Large intestine (tissue), 3 donors: Measurements from ENCODE around the gene TYSND1. TPM values are rescaled to one million over a fixed set of nuclear protein-coding genes. Genes with fewer than 3 reads are reported as not detected.

Experiments
- DNase-seq, 2 donors: peaks; one replicate each; pipeline versions ENCODE4 v3.0.0 to v3.0.0-alpha.2; 2013
- H3K27ac ChIP-seq: one replicate; pipeline ENCODE4 v1.5.1; 2013; ENCODE audit warnings: low read length
- H3K27me3 ChIP-seq: 2 replicates; pipeline ENCODE4 v1.6.1; 2013; ENCODE audit warnings: low read length; ENCODE audit not compliant: control insufficient read depth, insufficient read depth
- H3K36me3 ChIP-seq: 2 replicates; pipeline ENCODE4 v1.6.1; 2013; ENCODE audit warnings: low read length; ENCODE audit not compliant: control insufficient read depth, insufficient read depth
- H3K4me1 ChIP-seq: one replicate; pipeline ENCODE4 v1.6.1; 2013; ENCODE audit warnings: low read length; ENCODE audit not compliant: control insufficient read depth, insufficient read depth
- H3K4me3 ChIP-seq: one replicate; pipeline ENCODE4 v1.5.1; 2013; ENCODE audit warnings: low read length
- H3K9me3 ChIP-seq: one replicate; pipeline ENCODE4 v1.6.1; 2013; ENCODE audit warnings: mild to moderate bottlenecking, low read depth, low read length, moderate library complexity; ENCODE audit not compliant: control insufficient read depth
- WGBS: methylation state at CpG from one replicate; pipeline ENCODE4 v1.1.5; 2013; ENCODE audit warnings: low lambda C conversion rate; ENCODE audit not compliant: insufficient coverage; 5-methylcytosine and 5-hydroxymethylcytosine counted together
- polyA plus RNA-seq: library from polyadenylated mRNA; unstranded; fragments of 120-200 nt; gene quantifications from one replicate; pipeline ENCODE4 v1.2.1, GENCODE V29; 2013

TYSND1 gene
- polyA plus RNA-seq, 1 donor, result 15.7 TPM

- no peak for DNase-seq
- no peaks in the 10 kb centered on the region for H3K9me3 ChIP-seq
- peaks cover 5% of the 10 kb centered on the region for H3K4me1 ChIP-seq
- no CpG with 5 or more reads among the region's 9 CpGs for WGBS
- no peak overlapping the region for H3K27ac ChIP-seq
- H3K4me3 ChIP-seq, result no peak overlapping the region
- H3K27me3 ChIP-seq, result no peaks in the 10 kb centered on the region
- peaks cover 11% of the 10 kb centered on the region for H3K36me3 ChIP-seq
These were observed 9.4 kb downstream of the TYSND1 start for GRCh38 chr10:70137135-70137534.

- no peak overlapping the region for H3K27ac ChIP-seq
- no peak for DNase-seq
- H3K27me3 ChIP-seq, result no peaks in the 10 kb centered on the region
- 100% methylated on average over 1 of the region's 7 CpGs for WGBS
- no peaks in the 10 kb centered on the region for H3K9me3 ChIP-seq
- H3K4me3 ChIP-seq, result no peak overlapping the region
- peaks cover 13% of the 10 kb centered on the region for H3K4me1 ChIP-seq
- H3K36me3 ChIP-seq, result peaks cover 11% of the 10 kb centered on the region
These were observed 10.8 kb downstream of the TYSND1 start for GRCh38 chr10:70135684-70136083.

DNA sequence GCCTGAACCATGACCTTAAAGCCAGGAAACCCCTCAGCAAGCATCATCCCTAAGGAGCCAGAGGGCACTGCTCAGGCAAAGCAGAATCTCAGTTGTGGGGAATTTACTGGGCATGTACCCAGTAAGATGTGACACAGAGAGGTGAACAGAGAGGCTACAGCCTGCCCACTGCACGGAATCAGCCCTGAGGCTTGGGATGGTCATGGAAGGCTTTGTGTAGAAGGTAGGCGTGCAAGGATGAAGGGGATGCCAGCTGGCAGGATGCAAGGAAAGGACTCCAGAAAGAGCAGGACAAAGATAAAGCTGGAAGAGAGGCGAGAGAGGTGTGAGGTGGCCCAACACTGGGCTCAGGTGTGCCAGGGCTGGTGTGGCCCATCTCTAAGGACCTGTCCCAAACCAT lies 11.5 kb downstream of the TYSND1 start:
- peaks cover 13% of the 10 kb centered on the region for H3K4me1 ChIP-seq
- DNase-seq, result no peak

GRCh38 chr10:70132098-70133029 lies 14.1 kb downstream of the TYSND1 start, which contains the start of gene AIFM2:
AIFM2 (minus strand) TSS chr10:70132825; CDS start chr10:70124084, 8,741 bp downstream.
- WGBS, result no CpG with 5 or more reads among the region's 80 CpGs
- H3K4me1 ChIP-seq, result peaks cover 13% of the 10 kb centered on the region
- H3K27me3 ChIP-seq, result no peaks in the 10 kb centered on the region
- no peaks in the 10 kb centered on the region for H3K36me3 ChIP-seq
- no peaks in the 10 kb centered on the region for H3K9me3 ChIP-seq
- peak; percentile 86 to 95 for DNase-seq
- H3K4me3 ChIP-seq, result peak within 1 kb of the TSS; percentile 62
- H3K27ac ChIP-seq, result peak within 1 kb of the TSS; percentile 52

More for the DNA sequence above, 11.5 kb downstream of the TYSND1 start:
- H3K27ac ChIP-seq, result no peak overlapping the region
- WGBS, result no CpG with 5 or more reads among the region's 3 CpGs
- H3K9me3 ChIP-seq, result no peaks in the 10 kb centered on the region
- no peaks in the 10 kb centered on the region for H3K27me3 ChIP-seq
- H3K36me3 ChIP-seq, result peaks cover 11% of the 10 kb centered on the region
- H3K4me3 ChIP-seq, result no peak overlapping the region

DNA sequence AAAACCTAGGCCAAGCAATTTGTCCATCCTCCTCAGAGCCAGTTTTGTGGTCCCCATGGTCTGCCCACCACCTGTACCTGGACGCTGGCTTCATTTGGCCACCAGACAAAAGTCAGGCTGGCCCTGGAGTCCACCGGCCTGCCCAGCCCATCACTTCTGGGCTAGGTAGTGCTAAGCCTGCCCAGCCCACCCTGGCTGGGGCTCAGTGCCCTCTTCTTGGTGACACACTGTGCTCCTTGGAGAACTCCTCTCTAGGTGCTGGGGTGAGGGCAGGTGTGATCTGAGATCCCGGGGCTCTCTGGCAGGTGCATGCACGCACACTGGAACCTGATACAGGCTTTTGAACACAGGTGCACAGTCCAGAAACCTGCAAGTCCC lies 15.0 kb downstream of the TYSND1 start:
- WGBS, result no CpG with 5 or more reads among the region's 4 CpGs
- H3K9me3 ChIP-seq, result no peaks in the 10 kb centered on the region
- H3K27ac ChIP-seq, result no peak overlapping the region
- no peak for DNase-seq
- H3K4me3 ChIP-seq, result no peak overlapping the region
- no peaks in the 10 kb centered on the region for H3K27me3 ChIP-seq
- no peaks in the 10 kb centered on the region for H3K36me3 ChIP-seq
- H3K4me1 ChIP-seq, result peaks cover 13% of the 10 kb centered on the region

DNA sequence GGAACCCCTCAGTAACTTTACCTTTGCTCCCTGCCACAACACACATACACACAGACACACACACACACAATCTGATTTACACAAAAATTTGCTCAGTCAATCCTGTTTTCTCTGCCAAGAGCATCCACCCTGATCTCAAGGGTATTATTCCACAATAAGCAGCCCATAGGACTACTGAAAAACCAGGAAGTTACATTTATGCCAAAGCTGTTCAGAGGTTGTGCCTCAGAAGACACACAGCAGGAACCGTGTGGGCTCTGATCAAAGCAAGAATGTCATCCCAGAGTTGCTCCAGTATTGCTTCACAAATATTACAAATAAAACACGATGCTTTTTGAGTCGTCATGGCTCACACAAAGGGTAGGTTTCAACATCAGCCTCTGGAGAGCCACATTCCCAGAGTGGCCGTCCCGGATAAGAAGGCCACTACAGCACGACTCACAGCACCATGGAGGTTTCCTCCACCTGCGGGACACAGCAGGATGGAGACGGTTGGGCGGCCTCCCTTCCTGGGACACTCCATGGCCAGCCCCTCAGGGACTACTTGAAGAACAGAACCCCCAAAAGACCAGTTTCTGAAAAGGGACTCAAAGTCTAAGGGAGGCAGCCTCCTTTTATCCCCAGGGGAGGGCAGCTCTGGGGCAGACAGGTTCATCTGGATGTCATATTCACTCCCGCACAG lies 15.5 kb downstream of the TYSND1 start:
- Histone ChIP-seq H3K27ac (no peak overlapping the region), H3K9me3 (no peaks in the 10 kb centered on the region), H3K4me3 (no peak overlapping the region), H3K4me1 (peaks cover 13% of the 10 kb centered on the region), H3K27me3 (no peaks in the 10 kb centered on the region), H3K36me3 (no peaks in the 10 kb centered on the region)
- DNase-seq, result no peak
- WGBS, result no CpG with 5 or more reads among the region's 10 CpGs

GRCh38 chr10:70126700-70127395 lies 19.7 kb downstream of the TYSND1 start:
- H3K4me1 ChIP-seq, result peaks cover 5% of the 10 kb centered on the region
- no peak for DNase-seq
- no peaks in the 10 kb centered on the region for H3K9me3 ChIP-seq
- no peak overlapping the region for H3K4me3 ChIP-seq
- no peak overlapping the region for H3K27ac ChIP-seq
- no peaks in the 10 kb centered on the region for H3K27me3 ChIP-seq
- no CpG with 5 or more reads among the region's 15 CpGs for WGBS
- no peaks in the 10 kb centered on the region for H3K36me3 ChIP-seq

GRCh38 chr10:70125918-70126552 lies 20.5 kb downstream of the TYSND1 start:
- DNase-seq, result no peak
- no peaks in the 10 kb centered on the region for H3K4me1 ChIP-seq
- H3K36me3 ChIP-seq, result no peaks in the 10 kb centered on the region
- no CpG with 5 or more reads among the region's 5 CpGs for WGBS
- H3K27ac ChIP-seq, result no peak overlapping the region
- no peak overlapping the region for H3K4me3 ChIP-seq
- H3K9me3 ChIP-seq, result no peaks in the 10 kb centered on the region
- no peaks in the 10 kb centered on the region for H3K27me3 ChIP-seq

DNA sequence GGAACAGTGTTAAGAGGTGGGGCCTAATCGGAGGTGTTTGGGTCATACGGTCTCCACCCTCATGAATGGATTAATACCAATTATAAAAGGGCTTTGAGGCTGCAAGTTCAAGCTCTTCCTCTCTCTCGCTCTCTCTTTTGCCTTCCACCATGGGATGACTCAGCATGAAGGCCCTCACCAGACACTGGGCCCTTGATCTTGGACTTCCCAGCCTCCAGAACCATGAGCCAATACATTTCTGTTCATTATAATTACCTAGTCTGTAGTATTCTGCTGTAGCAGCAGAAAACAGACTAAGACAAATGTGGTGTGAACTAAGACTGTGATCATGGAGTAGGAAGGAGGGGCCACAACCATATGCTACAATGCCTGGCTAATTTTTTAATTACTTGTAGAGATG lies 21.6 kb downstream of the TYSND1 start:
- no peak for DNase-seq
- H3K27ac ChIP-seq, result no peak overlapping the region
- H3K4me3 ChIP-seq, result no peak overlapping the region
- no CpG with 5 or more reads among the region's 3 CpGs for WGBS
- H3K27me3 ChIP-seq, result no peaks in the 10 kb centered on the region
- H3K36me3 ChIP-seq, result no peaks in the 10 kb centered on the region
- no peaks in the 10 kb centered on the region for H3K4me1 ChIP-seq
- no peaks in the 10 kb centered on the region for H3K9me3 ChIP-seq

- no CpG with 5 or more reads among the region's 1 CpG for WGBS
- DNase-seq, result no peak
- H3K9me3 ChIP-seq, result no peaks in the 10 kb centered on the region
- H3K27me3 ChIP-seq, result no peaks in the 10 kb centered on the region
- H3K4me1 ChIP-seq, result no peaks in the 10 kb centered on the region
- no peaks in the 10 kb centered on the region for H3K36me3 ChIP-seq
- no peak overlapping the region for H3K4me3 ChIP-seq
- H3K27ac ChIP-seq, result no peak overlapping the region
These were observed 22.1 kb downstream of the TYSND1 start for GRCh38 chr10:70124415-70124814.
